Mesendoderm (in vitro differentiated cells): Measurements from ENCODE around the gene AQP12A.
A peak's percentile ranks its signal among the peaks of the same experiment; 100 is the strongest.
"Not testable (repeated sequence)": the region's sequence is repeated elsewhere in the genome, so short reads cannot be mapped to it uniquely, and the experiment has no call there.

Experiments
- DNase-seq: peaks from one replicate; pipeline ENCODE4 v3.0.0; 2013
- H2AK5ac ChIP-seq: 2 replicates; pipeline ENCODE4 v1.6.1; 2013; ENCODE audit warnings: low read length, inconsistent platforms
- H2BK120ac ChIP-seq: 2 replicates; pipeline ENCODE4 v1.6.1; 2013; ENCODE audit warnings: low read depth, mild to moderate bottlenecking, low read length, moderate library complexity, mixed read lengths
- H2BK15ac ChIP-seq: replicated peaks from 2 replicates; pipeline ENCODE4 v1.6.1; 2013; ENCODE audit warnings: low read depth, mild to moderate bottlenecking, moderate library complexity
- H2BK5ac ChIP-seq: 2 replicates; pipeline ENCODE4 v1.6.1; 2013; ENCODE audit warnings: low read length, inconsistent platforms
- H3K18ac ChIP-seq: 2 replicates; pipeline ENCODE4 v1.6.1; 2013; ENCODE audit warnings: mild to moderate bottlenecking, low read length, mixed read lengths
- H3K23ac ChIP-seq: one replicate; pipeline ENCODE4 v1.6.1; 2013; ENCODE audit warnings: low read length
- H3K27ac ChIP-seq: 2 replicates; pipeline ENCODE4 v1.5.1; 2013; ENCODE audit warnings: low read depth, mild to moderate bottlenecking, inconsistent platforms, low read length, moderate library complexity
- H3K27me3 ChIP-seq: 2 replicates; pipeline ENCODE4 v1.6.1; 2013; ENCODE audit warnings: low read length, control low read depth, mild to moderate bottlenecking, inconsistent platforms; ENCODE audit not compliant: insufficient read depth, poor library complexity
- H3K36me3 ChIP-seq: 2 replicates; pipeline ENCODE4 v1.6.1; 2013; ENCODE audit warnings: low read length, inconsistent platforms; ENCODE audit not compliant: control insufficient read depth, insufficient read depth
- H3K4ac ChIP-seq: one replicate; pipeline ENCODE4 v1.6.1; 2013; ENCODE audit warnings: low read depth, mild to moderate bottlenecking, low read length, moderate library complexity
- H3K4me1 ChIP-seq: 2 replicates; pipeline ENCODE4 v1.6.1; 2013; ENCODE audit warnings: low read depth, low read length, inconsistent platforms; ENCODE audit not compliant: control insufficient read depth
- H3K4me2 ChIP-seq: 2 replicates; pipeline ENCODE4 v1.6.1; 2013; ENCODE audit warnings: low read length
- H3K4me3 ChIP-seq: 2 replicates; pipeline ENCODE4 v1.5.1; 2013; ENCODE audit warnings: mild to moderate bottlenecking, low read length
- H3K56ac ChIP-seq: one replicate; pipeline ENCODE4 v1.6.1; 2013; ENCODE audit warnings: low read length
- H3K79me1 ChIP-seq: 2 replicates; pipeline ENCODE4 v1.6.1; 2013; ENCODE audit warnings: low read length, inconsistent platforms
- H3K79me2 ChIP-seq: 2 replicates; pipeline ENCODE4 v1.6.1; 2013; ENCODE audit warnings: mild to moderate bottlenecking, low read length; ENCODE audit not compliant: control insufficient read depth, insufficient read depth
- H3K9ac ChIP-seq: 2 replicates; pipeline ENCODE4 v1.6.1; 2013; ENCODE audit warnings: low read length, inconsistent platforms
- H4K5ac ChIP-seq: one replicate; pipeline ENCODE4 v1.6.1; 2013; ENCODE audit warnings: low read length
- H4K8ac ChIP-seq: one replicate; pipeline ENCODE4 v1.6.1; 2013; ENCODE audit warnings: low read depth, mild to moderate bottlenecking, control low read depth, low read length, moderate library complexity
- WGBS: extraction: QIAGEN DNeasy Blood & Tissue Kit; methylation state at CpG from one replicate; pipeline ENCODE4 v1.1.7; 2013; ENCODE audit warnings: low lambda C conversion rate, missing lambda C conversion rate; ENCODE audit not compliant: insufficient coverage; ENCODE audit errors: extremely low coverage; 5-methylcytosine and 5-hydroxymethylcytosine counted together

Gene AQP12A

DNA sequence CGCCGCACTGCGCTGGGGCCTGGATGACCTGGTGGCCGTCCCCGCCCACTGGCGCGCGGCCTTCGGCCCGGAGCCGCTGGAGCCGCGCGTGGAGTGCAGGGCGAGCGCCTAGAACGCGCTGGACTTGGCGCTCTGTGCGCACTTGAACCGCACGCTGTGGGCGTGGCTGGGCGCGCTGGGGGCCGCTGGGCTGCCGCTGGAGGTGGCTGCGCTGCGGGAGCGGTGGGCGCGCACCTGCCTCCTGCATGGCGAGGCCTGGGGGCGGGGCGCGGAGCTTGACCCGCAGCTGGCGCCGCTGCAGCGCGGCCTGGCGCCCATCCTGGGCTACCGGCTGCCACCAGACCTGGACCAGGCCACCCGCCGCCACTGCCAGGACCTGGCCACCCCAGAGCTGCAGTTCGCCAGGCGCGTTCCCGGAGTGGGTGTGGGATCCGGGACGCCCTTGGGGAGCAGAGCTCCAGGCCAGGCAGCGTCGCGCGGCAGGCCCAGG lies 18.9 kb upstream of the AQP12A start:
- H2BK15ac ChIP-seq = no peak overlapping the region
- no peak for DNase-seq

DNA sequence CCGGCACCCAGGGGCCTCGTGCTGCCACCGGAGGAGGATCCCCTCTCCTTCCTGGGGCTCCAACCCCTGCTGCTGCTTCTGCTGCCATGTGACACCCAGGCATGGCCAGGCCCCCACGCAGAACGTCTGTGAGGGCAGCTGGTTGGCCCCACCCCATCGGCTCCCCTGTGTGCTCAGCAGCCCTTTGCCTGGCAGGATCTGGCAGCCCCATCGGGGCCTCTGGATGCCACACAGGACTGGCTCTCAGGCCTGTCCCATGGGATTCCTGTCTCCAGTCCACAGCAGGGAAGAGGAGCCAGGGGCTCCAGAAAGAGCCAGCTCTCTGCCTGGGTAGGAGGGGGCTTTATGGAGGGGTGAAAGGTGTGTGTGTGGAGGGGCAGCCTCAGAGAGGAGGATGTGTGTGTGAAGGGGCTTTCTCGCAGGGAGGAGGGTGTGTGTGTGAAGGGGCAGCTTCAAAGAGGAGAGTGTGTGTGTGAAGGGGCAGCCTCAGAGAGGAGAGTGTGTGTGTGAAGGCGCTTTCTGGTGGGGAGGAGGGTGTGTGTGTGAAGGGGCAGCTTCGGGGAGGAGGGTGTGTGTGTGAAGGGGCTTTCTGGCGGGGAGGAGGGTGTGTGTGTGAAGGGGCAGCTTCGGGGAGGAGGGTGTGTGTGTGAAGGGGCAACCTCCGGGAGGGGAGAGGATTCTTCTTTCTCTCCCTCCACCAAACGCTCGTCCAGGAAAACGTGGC lies 17.0 kb upstream of the AQP12A start:
- H3K4me1 ChIP-seq, H3K79me1 ChIP-seq, H3K27me3 ChIP-seq, H3K4ac ChIP-seq, H2BK120ac ChIP-seq, H3K36me3 ChIP-seq, DNase-seq, H3K4me2 ChIP-seq, H2BK5ac ChIP-seq, H3K27ac ChIP-seq, H4K5ac ChIP-seq, H4K8ac ChIP-seq, H2AK5ac ChIP-seq, H2BK15ac ChIP-seq, H3K79me2 ChIP-seq, H3K23ac ChIP-seq, H3K4me3 ChIP-seq, H3K18ac ChIP-seq: not testable (repeated sequence)
- no CpG with 5 or more reads among the region's 16 CpGs for WGBS
- Histone ChIP-seq H3K9ac (peak overlapping the region; percentile 36), H3K56ac (peak overlapping the region; percentile 73)

More for the DNA sequence above, 18.9 kb upstream of the AQP12A start:
- no peaks in the 10 kb centered on the region for H3K79me1 ChIP-seq
- no peaks in the 10 kb centered on the region for H3K79me2 ChIP-seq
- H3K4me1 ChIP-seq = peaks cover 7% of the 10 kb centered on the region
- H3K4me2 ChIP-seq = no peak overlapping the region
- no peak overlapping the region for H2BK120ac ChIP-seq
- no peak overlapping the region for H4K5ac ChIP-seq
- no peak overlapping the region for H3K27ac ChIP-seq
- no peak overlapping the region for H3K4ac ChIP-seq
- no peak overlapping the region for H2BK5ac ChIP-seq
- H3K4me3 ChIP-seq = no peak overlapping the region
- WGBS = no CpG with 5 or more reads among the region's 55 CpGs
- H3K56ac ChIP-seq = no peak overlapping the region
- H3K27me3 ChIP-seq = no peaks in the 10 kb centered on the region
- H3K9ac ChIP-seq = no peak overlapping the region
- no peak overlapping the region for H3K23ac ChIP-seq
- no peak overlapping the region for H3K18ac ChIP-seq
- H4K8ac ChIP-seq = no peak overlapping the region
- H2AK5ac ChIP-seq = no peak overlapping the region
- no peaks in the 10 kb centered on the region for H3K36me3 ChIP-seq

DNA sequence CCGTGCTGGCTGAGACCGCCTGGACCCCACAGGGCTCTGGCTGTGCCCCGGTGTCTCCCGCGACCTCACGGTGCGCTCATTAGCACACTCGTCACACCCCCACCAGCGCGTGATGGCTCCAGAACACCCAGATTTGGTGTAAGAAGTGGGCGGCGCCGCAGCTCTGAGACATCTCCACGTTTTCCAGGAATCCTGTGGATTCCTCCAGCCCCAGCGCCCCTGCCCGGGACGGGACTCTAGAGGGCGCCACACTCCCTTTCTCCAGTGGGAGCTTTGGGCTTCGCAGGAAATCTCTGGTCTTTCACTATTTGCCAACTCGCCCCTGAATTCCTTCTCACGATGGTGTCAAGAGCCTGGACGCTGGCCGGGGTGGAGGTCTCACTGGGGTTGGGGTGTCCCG lies 16.3 kb upstream of the AQP12A start:
- not testable (repeated sequence) for H3K4me2 ChIP-seq, H2BK5ac ChIP-seq, H3K36me3 ChIP-seq, H3K79me2 ChIP-seq, H4K8ac ChIP-seq, H2BK15ac ChIP-seq, H3K9ac ChIP-seq, H3K4me3 ChIP-seq, H3K18ac ChIP-seq, H2AK5ac ChIP-seq, H3K79me1 ChIP-seq, H3K27me3 ChIP-seq, DNase-seq, H3K23ac ChIP-seq, H2BK120ac ChIP-seq, H3K4me1 ChIP-seq, H4K5ac ChIP-seq, H3K4ac ChIP-seq, H3K27ac ChIP-seq, H3K56ac ChIP-seq
- WGBS = no CpG with 5 or more reads among the region's 24 CpGs

DNA sequence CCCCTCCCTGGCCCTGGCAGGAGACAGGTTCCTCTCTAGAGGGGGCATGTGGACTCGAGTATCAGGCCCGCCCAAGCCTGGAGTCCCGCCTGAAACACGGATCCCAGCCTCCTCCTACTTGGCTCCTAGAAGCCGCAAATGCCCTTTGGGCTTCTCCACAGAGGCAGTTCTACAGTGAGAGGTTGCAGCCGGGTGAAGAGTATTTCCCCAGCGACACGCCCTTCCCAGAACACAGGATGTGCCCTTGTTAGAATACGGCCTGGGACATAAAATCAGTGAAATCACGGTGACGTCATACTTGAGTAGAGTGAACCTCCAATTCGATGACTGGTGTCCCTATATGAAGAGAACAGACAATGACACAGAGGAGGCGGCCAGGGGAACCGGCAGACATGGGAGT lies 13.6 kb upstream of the AQP12A start:
- not testable (repeated sequence) for H3K4ac ChIP-seq, H2AK5ac ChIP-seq, H3K56ac ChIP-seq, H3K27me3 ChIP-seq, H4K5ac ChIP-seq, H2BK120ac ChIP-seq, H3K4me3 ChIP-seq, H3K4me1 ChIP-seq, H2BK5ac ChIP-seq, H3K79me1 ChIP-seq, DNase-seq, H3K27ac ChIP-seq, H3K9ac ChIP-seq, H2BK15ac ChIP-seq, H3K4me2 ChIP-seq, H3K36me3 ChIP-seq, H4K8ac ChIP-seq, H3K23ac ChIP-seq, H3K79me2 ChIP-seq, H3K18ac ChIP-seq
- no CpG with 5 or more reads among the region's 14 CpGs for WGBS

DNA sequence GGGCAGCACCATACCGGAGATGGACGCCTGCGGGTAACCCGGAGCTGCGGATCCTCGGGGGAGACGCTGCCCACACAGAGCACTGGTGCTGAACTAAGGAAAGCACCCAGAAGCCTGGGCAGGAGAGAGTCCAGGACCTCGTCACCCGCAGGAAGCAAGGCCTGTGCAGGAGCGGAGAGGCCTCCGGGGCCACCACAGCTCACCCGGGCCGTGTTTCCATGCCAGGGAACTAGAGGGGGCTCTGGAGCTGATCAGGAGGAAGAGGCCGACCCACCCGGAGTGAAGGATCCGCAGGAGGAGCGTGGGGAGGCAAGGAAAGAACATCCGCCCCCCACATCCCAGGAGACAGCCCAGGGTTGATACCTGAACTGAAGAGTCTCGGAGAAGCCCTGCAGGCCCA lies 12.8 kb upstream of the AQP12A start:
- not testable (repeated sequence) for H3K9ac ChIP-seq, H3K79me1 ChIP-seq, H3K79me2 ChIP-seq, DNase-seq, H3K56ac ChIP-seq, H2BK5ac ChIP-seq, H3K4me2 ChIP-seq, H3K4me1 ChIP-seq, H2AK5ac ChIP-seq, H3K27ac ChIP-seq, H2BK120ac ChIP-seq, H3K36me3 ChIP-seq, H4K5ac ChIP-seq, H3K4ac ChIP-seq, H3K4me3 ChIP-seq, H3K23ac ChIP-seq, H3K18ac ChIP-seq, H4K8ac ChIP-seq, H2BK15ac ChIP-seq, H3K27me3 ChIP-seq
- no CpG with 5 or more reads among the region's 19 CpGs for WGBS

DNA sequence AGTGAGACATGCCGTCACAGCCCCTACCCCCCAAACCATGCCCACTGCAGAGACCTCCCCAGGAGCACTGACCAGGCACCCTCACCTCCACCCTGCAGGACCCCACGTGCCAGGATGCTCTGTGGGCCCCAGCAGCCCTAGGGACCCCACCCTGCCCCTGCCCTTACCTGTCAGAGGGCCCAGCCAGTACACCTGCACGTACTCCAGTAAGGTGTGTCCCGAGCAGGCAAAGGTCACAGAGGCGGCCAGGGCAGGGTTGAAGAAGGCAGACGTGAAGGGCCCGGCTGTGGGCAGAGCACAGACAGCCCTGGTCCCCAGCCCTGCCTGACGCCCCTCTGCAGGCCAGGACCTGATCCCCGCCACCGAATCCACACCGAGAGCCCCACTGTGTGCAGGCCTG lies 11.5 kb upstream of the AQP12A start:
- not testable (repeated sequence) for H3K27ac ChIP-seq, H3K4me1 ChIP-seq, H2AK5ac ChIP-seq, H3K4ac ChIP-seq, H3K79me1 ChIP-seq, H3K18ac ChIP-seq, H3K4me2 ChIP-seq, DNase-seq, H3K4me3 ChIP-seq, H4K5ac ChIP-seq, H3K9ac ChIP-seq, H3K36me3 ChIP-seq, H3K23ac ChIP-seq, H3K56ac ChIP-seq, H2BK120ac ChIP-seq, H4K8ac ChIP-seq, H2BK15ac ChIP-seq, H3K27me3 ChIP-seq, H3K79me2 ChIP-seq, H2BK5ac ChIP-seq
- WGBS = no CpG with 5 or more reads among the region's 11 CpGs
